ENCODE measurements around the gene KRT28.

The KRT28 gene

DNA sequence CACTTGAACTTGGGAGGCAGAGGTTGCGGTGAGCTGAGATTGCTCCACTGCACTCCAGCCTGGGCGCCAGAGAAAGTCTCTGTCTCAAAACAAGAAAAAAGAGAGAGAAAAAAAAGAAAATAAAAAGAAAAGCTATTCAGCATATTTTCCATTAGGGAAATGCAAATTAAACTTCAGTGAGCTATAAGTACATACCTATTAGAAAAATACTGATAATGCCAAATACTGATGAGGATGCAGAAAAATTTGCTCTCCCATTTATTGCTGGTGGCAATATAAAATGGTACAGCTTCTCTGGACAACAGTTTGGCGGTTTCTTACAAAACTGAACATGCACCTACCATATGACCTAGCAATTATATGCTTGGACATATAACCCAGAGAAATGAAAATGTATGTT is 12.9 kb upstream of the KRT28 start:
- DNase-seq, result no peak
- Histone ChIP-seq H3K27ac (no peak overlapping the region), H3K36me3 (replicated peaks) (peaks cover 8% of the 10 kb centered on the region), H3K4me3 (ENCODE audit: low read depth, low read length) (no peak overlapping the region), H3K27me3 (replicated peaks) (no peaks in the 10 kb centered on the region)
- in situ Hi-C loops (cut with HindIII; ENCODE audit: low pct_ligation_motif_present, low sequenced_read_pairs), result no loop called here
- TF ChIP-seq, protein P1, sequence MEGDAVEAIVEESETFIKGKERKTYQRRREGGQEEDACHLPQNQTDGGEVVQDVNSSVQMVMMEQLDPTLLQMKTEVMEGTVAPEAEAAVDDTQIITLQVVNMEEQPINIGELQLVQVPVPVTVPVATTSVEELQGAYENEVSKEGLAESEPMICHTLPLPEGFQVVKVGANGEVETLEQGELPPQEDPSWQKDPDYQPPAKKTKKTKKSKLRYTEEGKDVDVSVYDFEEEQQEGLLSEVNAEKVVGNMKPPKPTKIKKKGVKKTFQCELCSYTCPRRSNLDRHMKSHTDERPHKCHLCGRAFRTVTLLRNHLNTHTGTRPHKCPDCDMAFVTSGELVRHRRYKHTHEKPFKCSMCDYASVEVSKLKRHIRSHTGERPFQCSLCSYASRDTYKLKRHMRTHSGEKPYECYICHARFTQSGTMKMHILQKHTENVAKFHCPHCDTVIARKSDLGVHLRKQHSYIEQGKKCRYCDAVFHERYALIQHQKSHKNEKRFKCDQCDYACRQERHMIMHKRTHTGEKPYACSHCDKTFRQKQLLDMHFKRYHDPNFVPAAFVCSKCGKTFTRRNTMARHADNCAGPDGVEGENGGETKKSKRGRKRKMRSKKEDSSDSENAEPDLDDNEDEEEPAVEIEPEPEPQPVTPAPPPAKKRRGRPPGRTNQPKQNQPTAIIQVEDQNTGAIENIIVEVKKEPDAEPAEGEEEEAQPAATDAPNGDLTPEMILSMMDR (IDR thresholded peaks at IDR 0.05; ENCODE audit: low read depth, low read length, missing control alignments), result no peak

DNA sequence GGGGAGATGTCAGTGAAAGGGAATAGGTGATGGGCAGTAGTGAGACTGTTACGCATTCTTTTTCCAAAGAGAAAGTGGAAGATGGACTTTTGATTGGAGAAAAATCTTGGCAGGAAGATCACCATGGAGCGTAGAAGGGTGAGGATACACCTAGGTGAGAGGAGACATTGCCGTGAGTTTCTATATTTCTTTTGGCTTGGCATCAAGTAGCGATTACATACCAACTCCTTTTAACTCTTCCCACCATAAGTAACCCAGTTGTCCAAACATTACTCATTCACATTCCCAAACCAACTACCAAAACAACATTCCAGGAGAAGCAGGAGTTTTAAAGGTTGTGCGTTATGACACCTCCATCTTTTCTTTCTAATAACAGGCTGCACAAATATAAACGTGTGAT is 10.7 kb upstream of the KRT28 start:
- in situ Hi-C loops (cut with HindIII; ENCODE audit: low pct_ligation_motif_present, low sequenced_read_pairs), result no loop called here
- no peaks in the 10 kb centered on the region for H3K27me3 ChIP-seq (replicated peaks)
- DNase-seq, result no peak
- no peak overlapping the region for H3K27ac ChIP-seq
- H3K36me3 ChIP-seq (replicated peaks), result no peaks in the 10 kb centered on the region
- no peak overlapping the region for H3K4me3 ChIP-seq (ENCODE audit: low read depth, low read length)
- TF ChIP-seq, protein P1 (IDR thresholded peaks at IDR 0.05; ENCODE audit: low read depth, low read length, missing control alignments), result no peak

GRCh38 chr17:40809721-40810421 is 10.1 kb upstream of the KRT28 start:
- in situ Hi-C loops (cut with HindIII; ENCODE audit: low pct_ligation_motif_present, low sequenced_read_pairs), result no loop called here
- no peaks in the 10 kb centered on the region for H3K36me3 ChIP-seq (replicated peaks)
- H3K4me3 ChIP-seq (ENCODE audit: low read depth, low read length), result no peak overlapping the region
- TF ChIP-seq, protein P1 (IDR thresholded peaks at IDR 0.05; ENCODE audit: low read depth, low read length, missing control alignments), result no peak
- no peak for DNase-seq
- H3K27ac ChIP-seq, result no peak overlapping the region
- H3K27me3 ChIP-seq (replicated peaks), result no peaks in the 10 kb centered on the region

DNA sequence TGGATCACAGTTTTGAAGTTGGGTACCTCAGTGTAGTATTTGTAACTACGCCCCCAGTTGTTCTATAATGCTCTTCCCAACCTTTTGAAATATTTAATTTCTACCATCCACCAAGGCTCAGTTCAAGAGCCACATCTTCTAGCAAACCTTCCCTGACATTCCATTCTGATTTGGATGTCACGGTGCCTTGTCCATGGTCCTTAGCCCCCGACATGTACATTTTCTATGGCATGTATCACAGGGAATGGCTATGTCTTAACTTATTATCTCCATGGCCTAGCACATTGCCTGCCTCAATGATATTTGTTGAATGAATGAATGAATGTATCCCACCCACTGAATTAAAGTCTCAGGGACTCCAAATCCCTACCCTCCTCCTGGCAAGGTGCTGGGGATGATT is 6.4 kb upstream of the KRT28 start:
- TF ChIP-seq, protein P1 (IDR thresholded peaks at IDR 0.05; ENCODE audit: low read depth, low read length, missing control alignments), result no peak
- DNase-seq, result no peak
- Histone ChIP-seq H3K4me3 (ENCODE audit: low read depth, low read length) (no peak overlapping the region), H3K36me3 (replicated peaks) (no peaks in the 10 kb centered on the region), H3K27ac (no peak overlapping the region), H3K27me3 (replicated peaks) (no peaks in the 10 kb centered on the region)
- in situ Hi-C loops (cut with HindIII; ENCODE audit: low pct_ligation_motif_present, low sequenced_read_pairs), result no loop called here

DNA sequence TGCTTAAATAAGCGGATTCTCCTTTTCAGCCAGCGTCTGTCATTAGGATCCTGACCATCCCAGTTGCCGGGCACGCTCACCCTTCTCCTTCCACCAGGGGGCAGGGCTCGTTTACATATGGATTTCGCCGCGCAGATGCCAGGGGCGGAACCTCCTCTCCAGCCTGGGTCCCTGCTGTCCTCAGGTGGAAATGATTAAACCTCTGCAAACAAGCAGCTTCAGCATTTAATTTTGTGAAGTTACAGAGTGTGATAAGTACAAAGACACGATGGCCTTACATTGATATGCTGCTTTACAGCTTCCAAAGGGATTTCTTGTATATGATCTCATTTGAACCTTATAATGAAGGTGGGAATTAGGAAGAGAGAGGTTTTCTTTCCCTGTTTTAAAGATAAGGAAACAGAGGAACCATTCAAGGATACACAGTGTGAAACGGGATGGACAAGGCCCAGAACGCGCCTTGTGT is 3.9 kb upstream of the KRT28 start:
- in situ Hi-C loops (cut with HindIII; ENCODE audit: low pct_ligation_motif_present, low sequenced_read_pairs), result no loop called here
- DNase-seq, result peak; percentile 71
- Histone ChIP-seq H3K4me3 (ENCODE audit: low read depth, low read length) (no peak overlapping the region), H3K36me3 (replicated peaks) (no peaks in the 10 kb centered on the region), H3K27ac (no peak overlapping the region), H3K27me3 (replicated peaks) (no peaks in the 10 kb centered on the region)
- TF ChIP-seq, protein P1 (IDR thresholded peaks at IDR 0.05; ENCODE audit: low read depth, low read length, missing control alignments), result peak; percentile 96

DNA sequence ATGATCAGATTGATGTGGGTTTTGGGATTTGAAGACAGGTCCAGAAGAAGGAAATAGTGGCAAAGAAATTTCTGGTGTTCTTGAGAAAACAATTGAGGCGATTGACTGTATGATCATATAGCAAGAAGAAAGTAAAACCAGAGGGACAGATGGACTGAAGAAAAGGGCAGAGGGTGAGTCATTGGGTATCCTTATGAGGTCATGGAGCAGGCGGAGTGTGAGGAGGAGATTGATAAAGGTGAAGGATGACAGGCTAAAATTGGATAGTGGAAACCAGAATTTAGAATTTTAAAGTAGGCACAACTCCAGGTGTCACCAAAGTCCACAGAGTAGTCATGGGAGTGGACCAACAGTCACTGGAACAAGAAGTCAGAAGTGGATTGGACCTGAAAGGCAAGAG is 1.4 kb upstream of the KRT28 start:
- no peak for DNase-seq
- in situ Hi-C loops (cut with HindIII; ENCODE audit: low pct_ligation_motif_present, low sequenced_read_pairs), result no loop called here
- TF ChIP-seq, protein P1 (IDR thresholded peaks at IDR 0.05; ENCODE audit: low read depth, low read length, missing control alignments), result no peak
- no peaks in the 10 kb centered on the region for H3K36me3 ChIP-seq (replicated peaks)
- no peak overlapping the region for H3K4me3 ChIP-seq (ENCODE audit: low read depth, low read length)
- no peak overlapping the region for H3K27ac ChIP-seq
- no peaks in the 10 kb centered on the region for H3K27me3 ChIP-seq (replicated peaks)
